Measurements from ENCODE around the gene CRISP1. TPM values are rescaled to one million over a fixed set of nuclear protein-coding genes. Genes with fewer than 3 reads are reported as not detected.

CRISP1 gene
- total RNA-seq, 6 experiments from 2014 or later = not detected

DNA sequence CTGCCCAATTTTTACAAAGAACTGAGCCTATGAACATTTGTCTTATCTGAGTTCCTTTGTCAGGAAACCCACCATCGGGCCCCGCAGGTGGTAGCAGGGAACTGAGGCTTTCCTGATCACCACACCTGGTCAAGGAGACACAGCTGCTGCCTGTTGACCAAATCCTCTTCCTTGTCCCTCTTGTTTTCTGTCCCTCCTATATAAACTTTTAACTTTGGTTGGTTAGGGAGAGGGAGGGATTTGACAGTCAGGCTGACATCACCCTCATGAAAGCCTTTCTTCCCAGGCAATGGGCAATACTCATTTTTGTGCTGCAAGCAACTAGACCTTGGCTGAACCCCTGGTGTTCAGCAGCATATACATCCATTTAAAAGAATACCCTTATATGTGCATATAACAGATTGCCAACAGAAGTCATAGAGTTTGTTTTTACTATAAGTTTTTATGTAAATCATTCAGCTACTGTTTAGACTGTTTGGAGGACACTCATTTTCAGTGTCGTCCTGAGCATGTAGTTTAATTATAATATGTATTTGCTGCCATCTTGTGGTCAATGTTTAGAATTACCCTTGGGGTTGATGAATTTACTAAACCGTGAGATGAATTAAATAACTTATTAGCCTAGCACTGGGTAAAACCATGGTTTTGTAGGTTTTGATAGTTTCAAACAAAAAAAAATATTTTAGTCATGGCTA, 17.0 kb downstream of the CRISP1 start:
- 17% methylated on average over 4 of the region's 4 CpGs for WGBS (ENCODE audit: insufficient coverage, low coverage, low lambda C conversion rate, missing lambda C conversion rate)
- intact Hi-C loops (cut with DNase I) = loop anchor here in 1 of 2 donors (10.0 kb wide), 1 partner anchor 225 kb away; no protein-coding TSS in a partner anchor
- H3K9me3 ChIP-seq = no peaks in the 10 kb centered on the region
- TF ChIP-seq CTCF (IDR thresholded peaks at IDR 0.05) = peak; percentile 62 to 88 (median 74)
- TF ChIP-seq POLR2A (IDR thresholded peaks at IDR 0.05) = no peak
- no peaks in the 10 kb centered on the region for H3K27me3 ChIP-seq
- no peak overlapping the region for H3K27ac ChIP-seq
- no peak overlapping the region for H3K4me3 ChIP-seq
- ATAC-seq (peak; percentile 86 to 95 (median 90)), DNase-seq (no peak)
- H3K4me1 ChIP-seq = no peaks in the 10 kb centered on the region
- no peaks in the 10 kb centered on the region for H3K36me3 ChIP-seq

GRCh38 chr6:49847673-49848072, 18.7 kb downstream of the CRISP1 start:
- H3K9me3 ChIP-seq = no peaks in the 10 kb centered on the region
- intact Hi-C loops (cut with DNase I) = loop anchor here in 1 of 2 donors (10.0 kb wide), 1 partner anchor 223 kb away; no protein-coding TSS in a partner anchor
- H3K36me3 ChIP-seq = no peaks in the 10 kb centered on the region
- H3K27ac ChIP-seq = no peak overlapping the region
- no peaks in the 10 kb centered on the region for H3K4me1 ChIP-seq
- WGBS (ENCODE audit: insufficient coverage, low coverage, low lambda C conversion rate, missing lambda C conversion rate) = 64% methylated on average over 2 of the region's 2 CpGs
- H3K27me3 ChIP-seq = no peaks in the 10 kb centered on the region
- H3K4me3 ChIP-seq = no peak overlapping the region
- no peak for ATAC-seq
- no peak for TF ChIP-seq POLR2A (IDR thresholded peaks at IDR 0.05)
- TF ChIP-seq CTCF (IDR thresholded peaks at IDR 0.05) = no peak
- DNase-seq = no peak

DNA sequence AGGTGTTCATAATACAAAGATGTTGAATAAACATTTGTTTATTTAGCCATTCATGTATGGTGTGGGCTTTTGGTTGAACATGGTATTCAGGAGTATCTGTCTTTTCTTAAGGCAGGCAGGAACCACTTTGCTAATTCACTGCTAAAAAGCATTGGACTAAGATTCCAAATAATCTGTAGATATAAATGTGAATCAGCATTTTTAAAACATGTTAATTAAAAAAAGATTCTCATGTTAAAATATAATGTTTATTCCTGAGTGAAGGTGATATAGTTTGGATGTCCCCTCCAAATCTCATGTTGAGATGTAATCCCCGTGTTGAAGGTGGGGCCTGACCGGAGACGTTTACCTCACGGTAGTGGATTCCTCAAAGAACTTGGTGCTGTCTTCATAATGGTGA, 19.3 kb downstream of the CRISP1 start:
- no peak for ATAC-seq
- WGBS (ENCODE audit: insufficient coverage, low coverage, low lambda C conversion rate, missing lambda C conversion rate) = 85% methylated on average over 4 of the region's 4 CpGs
- Histone ChIP-seq H3K9me3 (no peaks in the 10 kb centered on the region), H3K27ac (no peak overlapping the region), H3K4me1 (no peaks in the 10 kb centered on the region), H3K4me3 (no peak overlapping the region), H3K27me3 (no peaks in the 10 kb centered on the region), H3K36me3 (no peaks in the 10 kb centered on the region)
- intact Hi-C loops (cut with DNase I) = loop anchor here in 1 of 2 donors (10.0 kb wide), 1 partner anchor 222 kb away; no protein-coding TSS in a partner anchor
- TF ChIP-seq CTCF (IDR thresholded peaks at IDR 0.05) = no peak
- TF ChIP-seq POLR2A (IDR thresholded peaks at IDR 0.05) = no peak
- no peak for DNase-seq

GRCh38 chr6:49841424-49841823, 24.9 kb downstream of the CRISP1 start:
- no peak for TF ChIP-seq CTCF (IDR thresholded peaks at IDR 0.05)
- Histone ChIP-seq H3K9me3 (no peaks in the 10 kb centered on the region), H3K4me3 (no peak overlapping the region), H3K4me1 (no peaks in the 10 kb centered on the region), H3K27ac (no peak overlapping the region), H3K36me3 (no peaks in the 10 kb centered on the region), H3K27me3 (no peaks in the 10 kb centered on the region)
- 77% methylated on average over 4 of the region's 4 CpGs for WGBS (ENCODE audit: insufficient coverage, low coverage, low lambda C conversion rate, missing lambda C conversion rate)
- no peak for ATAC-seq
- intact Hi-C loops (cut with DNase I) = loop anchor here (5.0 to 10.0 kb wide), 2 partner anchors 217 to 224 kb away; no protein-coding TSS in a partner anchor
- no peak for DNase-seq
